ENCODE measurements around the gene EIF2B1. TPM values are rescaled to one million over a fixed set of nuclear protein-coding genes. Genes with fewer than 3 reads are reported as not detected.

EIF2B1 gene
- 54.0 and 56.7 TPM in 2 replicates for total RNA-seq
- 46.8 TPM for total RNA-seq (2013)
- 48.9 and 59.0 TPM in 2 replicates for polyA plus RNA-seq
- 26.9 and 27.7 TPM in 2 replicates for polyA minus RNA-seq

DNA sequence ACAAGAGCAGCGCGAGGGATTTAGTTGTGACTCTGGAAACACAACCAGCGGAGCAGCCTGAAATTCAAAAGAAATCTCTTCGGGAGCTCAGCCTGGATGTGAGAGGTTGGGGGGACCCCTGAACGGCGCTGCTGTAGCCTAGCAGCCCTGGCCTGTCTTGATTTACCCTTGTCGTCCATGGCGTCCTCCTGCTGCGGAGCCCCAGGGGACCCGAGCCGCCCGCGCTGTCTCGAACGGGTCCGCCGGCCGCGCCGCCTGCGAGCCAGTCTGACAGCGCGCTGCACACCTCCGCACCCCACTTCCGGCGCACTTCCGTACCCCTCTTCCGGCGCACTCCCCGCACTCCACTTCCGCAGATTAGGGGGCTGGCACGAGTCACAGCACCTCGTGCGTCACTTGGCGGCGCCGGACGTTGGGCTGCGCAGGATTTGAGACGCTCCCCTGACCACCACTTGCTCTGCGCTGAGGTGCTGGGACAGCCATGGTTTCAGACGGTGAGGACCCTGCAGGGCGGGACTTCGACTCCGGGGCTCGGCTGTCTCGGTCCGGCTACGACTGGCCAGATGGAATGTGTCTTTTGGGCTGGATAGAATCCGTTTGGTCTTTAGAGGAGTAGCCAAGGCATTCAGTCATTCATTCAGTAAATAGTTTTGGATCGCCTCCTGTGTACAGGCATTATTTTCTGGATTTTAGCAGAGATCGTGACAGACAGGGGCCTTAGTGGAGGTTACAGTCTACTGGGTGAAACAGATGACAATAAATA lies at the start of gene EIF2B1, which contains the start of gene GTF2H3:
Gene EIF2B1 (minus strand): TSS at position 308 of the 763 bp plus-strand sequence. CDS start 129 bp downstream, at position 179.
Gene GTF2H3 (plus strand): TSS at position 451 of the 763 bp plus-strand sequence. CDS start 31 bp downstream, at position 482.
- Histone ChIP-seq H3K4me3 (ENCODE audit: control extremely low read depth in 1 of 5, extremely low read depth in 1 of 5, insufficient read depth in 1 of 5, low read depth in 2 of 5, low read length in 4 of 5) (peak within 1 kb of the TSS; percentile 64 to 98 (median 92)), H3K9me3 (ENCODE audit: control extremely low read depth in 1 of 3, control insufficient read depth in 2 of 3, insufficient read depth in 1 of 3, low read length in 2 of 3) (no peaks in the 10 kb centered on the region), H3K27me3 (replicated peaks in 1 of 4; ENCODE audit: control extremely low read depth in 1 of 4, control insufficient read depth in 3 of 4, insufficient read depth in 4 of 4, low read length in 3 of 4) (no peaks in the 10 kb centered on the region), H3K4me2 (replicated peaks; ENCODE audit: low read depth, low read length, poor library complexity, severe bottlenecking) (peak within 1 kb of the TSS; percentile 86), H3K27ac (ENCODE audit: low read length in 2 of 2) (peak within 1 kb of the TSS; percentile 75 to 88), H2AFZ (ENCODE audit: insufficient read depth, low read depth, low read length, poor library complexity, severe bottlenecking) (peak within 1 kb of the TSS; percentile 85), H3K36me3 (replicated peaks in 1 of 2; ENCODE audit: control extremely low read depth in 1 of 2, control insufficient read depth in 1 of 2, extremely low read depth in 1 of 2, insufficient read depth in 2 of 2, low read length in 1 of 2) (peaks cover 9 to 30% of the 10 kb centered on the region in 2 experiments), H3K4me1 (ENCODE audit: control insufficient read depth in 2 of 2, insufficient read depth in 2 of 2, low read length in 2 of 2) (peaks cover 13 to 14% of the 10 kb centered on the region in 2 donors), H4K20me1 (ENCODE audit: control insufficient read depth, insufficient read depth, low read length, poor library complexity, severe bottlenecking) (no peaks in the 10 kb centered on the region), H3K9ac (ENCODE audit: low read length) (peak within 1 kb of the TSS; percentile 92), H3K79me2 (ENCODE audit: control insufficient read depth, insufficient read depth, low read length) (peaks cover 47% of the 10 kb centered on the region)
- no peaks in the 10 kb centered on the region for H3K9me3 Mint-ChIP-seq (ENCODE audit: insufficient read depth)
- under 1% methylated on average over 52 of the region's 52 CpGs for WGBS (ENCODE audit: insufficient coverage)
- ATAC-seq (ENCODE audit: low read depth) (peak; percentile 98), DNase-seq (peak; percentile 97)
- peak within 1 kb of the TSS; percentile 96 for H3K4me3 Mint-ChIP-seq
- intact Hi-C loops (cut with micrococcal nuclease), result loop anchor here (1.0 to 2.0 kb wide), 5 partner anchors 31 to 129 kb away; partner anchors contain the start of genes ATP6V0A2, DDX55, DNAH10 and TCTN2
- TF ChIP-seq EZH2 (IDR thresholded peaks at IDR 0.05; ENCODE audit: borderline replicate concordance, insufficient read depth, low read depth, low read length, poor library complexity, severe bottlenecking), result no peak
- TF ChIP-seq, protein P1, sequence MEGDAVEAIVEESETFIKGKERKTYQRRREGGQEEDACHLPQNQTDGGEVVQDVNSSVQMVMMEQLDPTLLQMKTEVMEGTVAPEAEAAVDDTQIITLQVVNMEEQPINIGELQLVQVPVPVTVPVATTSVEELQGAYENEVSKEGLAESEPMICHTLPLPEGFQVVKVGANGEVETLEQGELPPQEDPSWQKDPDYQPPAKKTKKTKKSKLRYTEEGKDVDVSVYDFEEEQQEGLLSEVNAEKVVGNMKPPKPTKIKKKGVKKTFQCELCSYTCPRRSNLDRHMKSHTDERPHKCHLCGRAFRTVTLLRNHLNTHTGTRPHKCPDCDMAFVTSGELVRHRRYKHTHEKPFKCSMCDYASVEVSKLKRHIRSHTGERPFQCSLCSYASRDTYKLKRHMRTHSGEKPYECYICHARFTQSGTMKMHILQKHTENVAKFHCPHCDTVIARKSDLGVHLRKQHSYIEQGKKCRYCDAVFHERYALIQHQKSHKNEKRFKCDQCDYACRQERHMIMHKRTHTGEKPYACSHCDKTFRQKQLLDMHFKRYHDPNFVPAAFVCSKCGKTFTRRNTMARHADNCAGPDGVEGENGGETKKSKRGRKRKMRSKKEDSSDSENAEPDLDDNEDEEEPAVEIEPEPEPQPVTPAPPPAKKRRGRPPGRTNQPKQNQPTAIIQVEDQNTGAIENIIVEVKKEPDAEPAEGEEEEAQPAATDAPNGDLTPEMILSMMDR (IDR thresholded peaks at IDR 0.05), result no peak
- H3K27ac Mint-ChIP-seq, result peak within 1 kb of the TSS; percentile 95
- ChIA-PET CTCF (no interaction called here), POLR2A (interaction anchor here (0.6 kb wide), 1 partner anchor 50 kb away, joined by 3 read pairs; no protein-coding TSS in a partner anchor)
- H3K4me1 Mint-ChIP-seq, result peaks cover 25% of the 10 kb centered on the region
- H3K27me3 Mint-ChIP-seq, result no peaks in the 10 kb centered on the region

DNA sequence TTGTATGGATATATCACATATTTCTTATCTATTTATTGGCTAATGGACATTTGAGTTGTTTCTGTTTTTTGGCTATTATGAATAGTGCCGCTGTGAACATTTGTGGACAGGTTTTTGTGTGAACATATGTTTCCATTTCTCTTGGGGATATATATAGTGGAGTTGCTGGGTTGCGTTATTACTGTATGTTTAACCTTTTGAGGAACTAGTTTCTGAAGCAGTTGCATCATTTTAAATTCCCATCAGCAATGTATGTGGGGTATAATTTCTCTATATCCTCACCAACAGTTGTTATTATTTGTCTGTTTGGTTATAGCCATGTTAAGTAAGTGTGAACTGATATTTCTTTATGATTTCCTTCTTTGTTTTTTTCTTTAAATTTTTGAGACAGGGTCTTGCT lies 48.1 kb upstream of the EIF2B1 start:
- ATAC-seq (ENCODE audit: low read depth) (no peak), DNase-seq (no peak)
- H3K4me3 ChIP-seq (ENCODE audit: control extremely low read depth in 1 of 5, extremely low read depth in 1 of 5, insufficient read depth in 1 of 5, low read depth in 2 of 5, low read length in 4 of 5), result no peak overlapping the region
- H3K27me3 Mint-ChIP-seq, result no peaks in the 10 kb centered on the region
- TF ChIP-seq, protein P1 (IDR thresholded peaks at IDR 0.05), result no peak
- TF ChIP-seq EZH2 (IDR thresholded peaks at IDR 0.05; ENCODE audit: borderline replicate concordance, insufficient read depth, low read depth, low read length, poor library complexity, severe bottlenecking), result no peak
- H3K9me3 Mint-ChIP-seq (ENCODE audit: insufficient read depth), result no peaks in the 10 kb centered on the region
- POLR2A ChIA-PET, result no interaction called here
- H3K79me2 ChIP-seq (ENCODE audit: control insufficient read depth, insufficient read depth, low read length), result no peaks in the 10 kb centered on the region
- H3K4me3 Mint-ChIP-seq, result no peak overlapping the region
- no peak overlapping the region for H3K27ac Mint-ChIP-seq
- no peak overlapping the region for H3K9ac ChIP-seq (ENCODE audit: low read length)
- CTCF ChIA-PET, result no interaction called here
- WGBS (ENCODE audit: insufficient coverage), result 60% methylated on average over 1 of the region's 2 CpGs
- H3K4me1 ChIP-seq (ENCODE audit: control insufficient read depth in 2 of 2, insufficient read depth in 2 of 2, low read length in 2 of 2), result no peaks in the 10 kb centered on the region
- H3K27ac ChIP-seq (ENCODE audit: low read length in 2 of 2), result no peak overlapping the region
- no peaks in the 10 kb centered on the region for H3K9me3 ChIP-seq (ENCODE audit: control extremely low read depth in 1 of 3, control insufficient read depth in 2 of 3, insufficient read depth in 1 of 3, low read length in 2 of 3)
- H3K36me3 ChIP-seq (replicated peaks in 1 of 2; ENCODE audit: control extremely low read depth in 1 of 2, control insufficient read depth in 1 of 2, extremely low read depth in 1 of 2, insufficient read depth in 2 of 2, low read length in 1 of 2), result peaks cover 0 to 3% of the 10 kb centered on the region in 2 experiments
- no peak overlapping the region for H3K4me2 ChIP-seq (replicated peaks; ENCODE audit: low read depth, low read length, poor library complexity, severe bottlenecking)
- H4K20me1 ChIP-seq (ENCODE audit: control insufficient read depth, insufficient read depth, low read length, poor library complexity, severe bottlenecking), result no peaks in the 10 kb centered on the region
- intact Hi-C loops (cut with micrococcal nuclease), result no loop called here
- peaks cover 2% of the 10 kb centered on the region for H3K4me1 Mint-ChIP-seq
- no peak overlapping the region for H2AFZ ChIP-seq (ENCODE audit: insufficient read depth, low read depth, low read length, poor library complexity, severe bottlenecking)
- no peaks in the 10 kb centered on the region for H3K27me3 ChIP-seq (replicated peaks in 1 of 4; ENCODE audit: control extremely low read depth in 1 of 4, control insufficient read depth in 3 of 4, insufficient read depth in 4 of 4, low read length in 3 of 4)
